Measurements from ENCODE around the gene GAS2.
"Not testable (repeated sequence)": the region's sequence is repeated elsewhere in the genome, so short reads cannot be mapped to it uniquely, and the experiment has no call there.

The GAS2 gene

GRCh38 chr11:22666325-22666687, at the start of gene GAS2:
Gene GAS2, plus strand, starts transcription at chr11:22666611. Its CDS starts 8,259 bp downstream, at chr11:22674870.
- no peak for DNase-seq

DNA sequence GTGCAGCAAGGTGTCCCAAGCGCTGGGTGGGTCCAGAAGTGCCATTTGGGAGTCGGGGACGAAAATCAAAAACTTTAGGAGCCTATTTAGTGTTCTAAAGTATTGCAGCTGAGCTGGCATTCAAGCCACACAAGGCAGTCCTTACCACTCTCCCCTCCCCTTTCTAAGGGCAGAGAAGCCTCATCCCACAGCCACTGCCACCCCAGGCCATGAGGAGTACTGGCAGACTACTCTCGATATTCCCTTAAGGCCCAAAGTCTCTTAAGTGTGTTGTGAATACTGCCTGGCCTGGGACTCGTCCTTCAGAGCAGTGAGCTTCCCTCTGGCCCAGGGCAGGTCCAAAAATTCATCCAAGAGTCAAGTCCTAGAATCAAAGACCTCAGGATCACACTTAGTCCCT, 48.5 kb upstream of the GAS2 start:
- DNase-seq = no peak

DNA sequence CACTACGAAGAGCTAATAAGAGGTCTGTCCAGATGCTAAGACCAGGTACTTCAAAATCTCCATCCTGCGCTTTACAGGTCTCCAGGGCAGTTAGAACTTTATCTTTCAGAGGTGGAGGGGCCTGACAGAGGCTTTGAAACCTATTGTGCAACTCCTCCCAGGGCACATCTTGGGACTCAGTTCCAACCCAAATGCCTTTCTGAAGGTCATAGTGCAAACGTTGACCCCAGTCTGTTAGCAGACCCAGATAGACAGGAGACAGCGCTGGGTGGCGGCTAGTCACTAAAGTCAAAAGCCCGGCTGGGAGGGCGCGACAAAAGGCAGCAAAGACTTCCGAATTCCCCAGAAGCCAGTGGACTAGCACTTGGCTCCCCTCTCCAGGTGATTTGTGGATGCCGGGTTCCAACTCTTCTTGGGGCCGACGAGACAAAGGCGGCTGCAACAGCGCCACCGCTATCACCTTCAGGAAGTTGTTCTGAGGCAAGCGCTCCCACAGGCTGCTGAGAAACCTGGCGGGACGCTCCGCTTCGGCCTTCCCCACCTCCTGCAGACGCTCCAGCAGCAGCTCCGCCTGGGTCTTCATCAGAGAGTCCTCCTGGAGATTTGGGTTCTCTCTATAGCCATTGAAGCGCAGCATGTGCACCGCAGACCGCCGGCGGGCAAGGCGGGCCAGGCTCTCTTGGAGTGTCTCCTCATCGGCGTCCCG, 41.5 kb upstream of the GAS2 start:
- peak; percentile 38 for DNase-seq

- peak; percentile 55 for DNase-seq
Measured at GRCh38 chr11:22625448-22626287, 40.7 kb upstream of the GAS2 start, which contains the start of gene FANCF. Gene FANCF, minus strand, starts transcription at chr11:22625823. Its CDS starts 13 bp downstream, at chr11:22625810.

GRCh38 chr11:22626573-22627239, 39.7 kb upstream of the GAS2 start:
- DNase-seq = no peak

DNA sequence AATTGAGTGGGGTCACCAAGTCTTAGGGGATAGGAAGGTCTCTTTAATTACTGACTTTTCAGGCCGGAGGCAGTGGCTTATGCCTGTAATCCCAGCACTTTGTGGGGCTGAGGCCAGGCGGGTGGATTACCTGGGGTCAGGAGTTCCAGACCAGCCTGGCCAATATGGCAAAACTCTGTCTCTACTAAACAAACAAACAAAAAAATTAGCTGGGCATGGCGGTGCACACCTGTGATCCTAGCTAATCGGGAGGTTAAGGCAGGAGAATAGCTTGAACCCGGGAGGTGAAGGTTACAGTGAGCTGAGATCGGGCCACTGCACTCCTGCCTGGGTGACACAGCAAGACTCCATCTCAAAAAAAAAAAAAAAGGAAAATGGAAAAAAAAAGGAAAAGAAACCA, 39.0 kb upstream of the GAS2 start:
- DNase-seq = no peak

DNA sequence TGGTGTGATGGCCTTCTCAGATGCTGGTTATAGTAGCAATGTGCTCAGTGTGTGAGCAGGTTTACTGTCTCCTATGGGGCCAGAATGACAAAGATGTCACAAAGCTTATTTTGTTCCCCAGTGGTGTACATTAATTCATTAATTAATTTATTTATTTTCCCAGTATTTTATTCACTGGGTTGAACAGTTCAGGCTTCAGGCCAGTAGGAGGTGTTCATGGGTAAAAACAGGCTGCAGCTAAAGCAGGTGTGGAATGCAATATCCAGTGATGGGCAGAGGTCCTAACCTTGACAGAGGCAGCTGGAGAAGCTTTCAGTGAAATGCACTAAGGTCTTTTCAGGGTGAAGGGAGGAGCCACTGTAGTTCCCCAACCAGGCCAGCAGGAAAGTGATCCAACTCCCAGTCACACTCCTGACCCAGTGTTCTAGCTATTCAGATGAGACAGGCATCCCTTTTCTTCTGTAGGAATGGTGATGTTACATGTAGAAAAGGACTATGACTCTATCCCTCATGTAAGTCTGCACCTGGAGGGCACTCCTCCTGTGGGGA, 33.0 kb upstream of the GAS2 start:
- DNase-seq = no peak

GRCh38 chr11:22634897-22635629, 31.3 kb upstream of the GAS2 start:
- no peak for DNase-seq

DNA sequence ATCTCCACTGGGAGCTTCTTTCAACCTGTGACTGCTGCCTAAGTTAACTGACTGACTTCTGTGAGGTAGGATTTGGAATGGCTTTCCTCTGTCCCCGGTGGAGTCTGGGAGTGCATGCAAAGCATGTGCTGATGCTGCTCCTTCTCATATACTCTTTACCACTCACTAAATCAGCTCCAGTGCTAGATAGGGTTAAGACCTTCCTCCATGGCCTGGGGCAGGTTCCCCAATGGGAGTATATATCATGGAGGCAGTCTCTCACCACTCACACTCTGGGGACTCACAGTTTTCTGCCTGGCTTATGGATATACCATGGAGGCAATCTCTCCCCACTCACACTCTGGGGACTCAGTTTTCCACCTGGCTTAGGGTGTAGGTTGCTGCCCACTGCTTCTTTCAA, 30.7 kb upstream of the GAS2 start:
- no peak for DNase-seq

GRCh38 chr11:22640862-22641261, 25.5 kb upstream of the GAS2 start:
- no peak for DNase-seq

GRCh38 chr11:22641559-22641958, 24.9 kb upstream of the GAS2 start:
- DNase-seq = no peak

- DNase-seq = not testable (repeated sequence)
Measured at GRCh38 chr11:22652346-22652745, 14.1 kb upstream of the GAS2 start.

DNA sequence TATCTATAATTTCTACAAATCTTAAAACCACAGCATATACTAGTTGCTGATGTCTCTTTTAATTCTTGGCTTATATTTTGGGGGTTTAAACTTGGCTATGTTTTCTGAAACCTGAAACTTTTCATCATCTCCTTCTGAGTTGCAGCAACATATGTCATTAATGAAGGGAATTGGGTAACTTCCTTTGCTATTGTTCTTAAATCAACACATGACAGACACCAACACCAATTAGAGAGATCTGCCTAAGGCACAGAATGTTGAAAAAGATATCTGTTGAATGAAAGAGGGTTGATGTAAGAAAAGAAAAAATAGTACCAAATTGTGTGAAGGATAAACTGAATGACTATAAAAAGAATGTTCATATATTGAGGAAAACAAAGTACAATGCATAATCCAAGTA, 10.3 kb upstream of the GAS2 start:
- no peak for DNase-seq

DNA sequence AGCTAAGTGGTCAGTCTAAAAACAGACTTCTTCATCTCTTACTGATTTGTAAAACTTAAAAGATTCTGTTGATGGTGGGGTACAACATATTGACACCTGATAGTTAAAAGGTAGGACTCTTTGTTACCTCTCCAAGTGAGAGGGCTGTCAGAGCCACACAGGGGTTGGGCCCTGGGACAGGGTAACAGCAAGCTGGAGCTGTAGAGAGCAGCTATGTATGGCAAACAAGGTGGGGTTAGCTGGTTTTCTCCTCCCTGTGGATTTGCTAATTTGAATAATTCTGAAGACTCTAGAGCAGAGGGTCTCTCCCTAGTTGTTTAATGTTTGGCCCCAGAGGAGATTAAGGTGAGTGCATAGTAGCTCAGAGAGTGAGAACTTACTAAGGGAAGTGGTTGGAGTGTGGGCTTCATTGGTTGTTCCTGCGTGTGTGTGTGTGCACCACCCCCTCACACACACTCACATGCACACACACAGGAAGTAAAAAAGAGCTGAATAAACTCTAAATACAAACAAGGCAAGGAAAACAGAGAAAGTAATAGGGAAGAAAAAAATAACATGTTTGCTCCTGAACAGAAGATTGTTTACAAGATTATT, 9.2 kb upstream of the GAS2 start:
- no peak for DNase-seq

GRCh38 chr11:22659783-22660182, 6.6 kb upstream of the GAS2 start:
- DNase-seq = no peak

DNA sequence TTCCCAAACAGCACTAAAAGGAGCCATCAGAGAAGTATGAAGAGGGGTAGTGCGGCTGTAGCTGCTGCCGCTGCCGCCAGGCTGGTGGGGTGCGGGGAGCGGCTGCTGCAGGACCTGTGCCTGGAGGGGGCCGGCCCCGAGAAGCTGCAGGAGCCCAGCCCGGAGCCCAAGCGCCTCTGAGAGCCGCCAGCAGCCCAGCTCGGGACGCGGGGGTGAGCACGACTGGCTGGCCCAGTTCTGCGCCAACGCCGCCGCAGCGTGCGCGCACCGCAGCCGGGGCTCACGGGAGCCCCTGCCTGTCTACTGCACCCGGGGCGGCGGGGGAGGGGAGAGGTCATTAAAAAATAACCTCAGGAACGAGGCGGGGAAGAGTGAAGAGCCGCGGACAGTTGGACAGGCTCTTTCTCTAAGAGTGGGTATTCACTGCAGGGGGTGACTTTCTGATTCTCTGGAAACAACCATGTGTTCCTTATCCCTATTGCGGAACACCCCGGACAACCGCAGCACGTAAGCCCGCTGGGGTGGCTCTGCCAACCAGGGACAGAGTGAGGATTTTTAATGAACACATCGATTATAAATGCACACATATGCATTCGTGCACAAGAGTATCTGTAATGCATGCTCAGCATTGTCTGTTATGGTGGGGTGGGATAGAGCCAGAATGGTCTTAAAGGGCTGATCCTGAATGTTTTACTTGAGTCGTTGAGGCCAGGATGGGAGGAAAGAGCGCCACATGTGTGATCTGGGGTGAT, 453 bp downstream of the GAS2 start:
- DNase-seq = peak; percentile 39

- no peak for DNase-seq
Measured at GRCh38 chr11:22668005-22668796, 1.8 kb downstream of the GAS2 start.

- no peak for DNase-seq
Measured at GRCh38 chr11:22669368-22669767, 3.0 kb downstream of the GAS2 start.

GRCh38 chr11:22670830-22671229, 4.4 kb downstream of the GAS2 start:
- DNase-seq = no peak

DNA sequence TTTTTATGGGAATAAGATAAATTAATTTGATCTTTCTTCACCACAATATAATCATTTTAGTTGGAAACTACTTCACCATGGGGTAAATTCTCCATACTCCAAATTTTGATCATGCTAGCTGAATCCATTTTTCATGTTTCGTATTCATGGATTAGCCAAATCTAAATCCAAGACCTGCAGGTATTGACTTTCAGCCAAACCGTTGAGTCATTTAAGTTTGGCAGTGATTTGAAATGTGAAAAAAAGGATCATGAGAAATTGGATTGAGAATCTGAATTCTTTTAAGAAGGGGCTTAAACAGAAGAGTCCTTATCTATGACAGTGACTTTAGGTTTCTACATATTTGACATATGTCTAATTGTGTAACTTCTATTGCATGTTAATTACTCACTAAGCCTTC, 5.3 kb downstream of the GAS2 start:
- no peak for DNase-seq

Measured in 8988T (cell line).